HAP-1 (cell line): ENCODE results near the gene VAMP2.
A peak's percentile ranks its signal among the peaks of the same experiment; 100 is the strongest.

Source experiments
- DNase-seq, 2 experiments: peaks; one replicate each; pipeline ENCODE4 v3.0.0-alpha.2; 2016 to 2020; ENCODE audit warnings: low spot score in 2 of 2
- H3K27me3 ChIP-seq: fragments of 250-450 bp; sonication (Bioruptor Pico); 2 replicates; pipeline ENCODE4 v1.5.1; 2020; ENCODE audit warnings: low read depth, mild to moderate bottlenecking, moderate library complexity
- H3K36me3 ChIP-seq: fragments of 250-450 bp; sonication (Bioruptor Pico); replicated peaks from 2 replicates; pipeline ENCODE4 v1.5.1; 2020; ENCODE audit warnings: mild to moderate bottlenecking
- H3K4me1 ChIP-seq: fragments of 250-450 bp; sonication (Bioruptor Pico); 2 replicates; pipeline ENCODE4 v1.5.1; 2020; ENCODE audit warnings: mild to moderate bottlenecking
- H3K4me3 ChIP-seq: fragments of 250-450 bp; sonication (Bioruptor Pico); 2 replicates; pipeline ENCODE4 v1.5.1; 2020; ENCODE audit warnings: mild to moderate bottlenecking, moderate library complexity
- H3K9me3 ChIP-seq: fragments of 250-450 bp; sonication (Bioruptor Pico); 2 replicates; pipeline ENCODE4 v1.5.1; 2020; ENCODE audit warnings: mild to moderate bottlenecking, moderate library complexity
- in situ Hi-C: fragments of 300-500 bp; cut with MboI; formaldehyde crosslinking; loops from 3 replicates; pipeline ENCODE4 v1.14.3; 2020; ENCODE audit warnings: low sequenced_read_pairs, inconsistent platforms, mixed read lengths

VAMP2 gene

DNA sequence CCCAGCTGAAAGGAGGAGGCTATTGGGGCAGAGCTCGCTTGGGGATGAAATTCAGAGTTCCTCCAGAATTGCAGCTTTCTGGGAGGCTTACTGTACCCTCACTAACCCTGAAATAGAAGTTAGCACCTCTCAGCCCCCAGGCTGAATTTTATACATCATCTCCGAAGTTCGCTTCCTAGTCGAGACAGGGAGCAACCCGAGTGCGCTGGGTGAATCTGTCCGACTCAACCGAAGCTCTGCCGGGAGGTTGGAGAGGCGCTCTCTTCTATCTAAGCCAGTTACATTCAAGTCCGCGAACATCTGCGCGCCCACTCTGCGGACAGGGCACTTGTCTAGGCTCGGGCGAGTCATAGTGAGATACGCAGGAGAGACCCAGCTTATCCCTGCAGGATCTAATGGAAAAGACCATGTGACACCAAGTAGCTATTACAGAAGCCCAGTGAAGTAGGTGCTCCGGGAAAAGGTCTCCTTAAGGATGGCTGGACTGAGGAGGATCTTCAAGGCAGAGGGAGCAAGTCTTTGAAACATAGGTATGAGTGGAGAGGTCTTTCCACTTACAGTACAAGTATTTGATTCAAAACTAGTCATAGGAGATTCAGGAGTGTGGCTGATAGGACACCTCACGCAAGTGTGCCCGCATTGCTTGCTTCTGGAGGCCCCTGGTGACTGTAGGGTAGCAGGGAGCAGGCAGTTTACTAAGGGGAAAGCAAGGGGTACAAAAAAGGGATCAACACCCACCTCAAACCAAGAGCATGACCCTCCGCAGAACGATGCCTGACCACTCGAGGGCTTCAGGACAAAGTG lies 38.2 kb downstream of the VAMP2 start:
- Histone ChIP-seq H3K4me3 (peak overlapping the region; percentile 61), H3K4me1 (peaks cover 21% of the 10 kb centered on the region), H3K27me3 (no peaks in the 10 kb centered on the region), H3K9me3 (no peaks in the 10 kb centered on the region), H3K36me3 (no peaks in the 10 kb centered on the region)
- in situ Hi-C loops: loop anchor here (5.0 kb wide), 2 partner anchors 63 to 98 kb away; no protein-coding TSS in a partner anchor
- peak; percentile 14 to 28 for DNase-seq

DNA sequence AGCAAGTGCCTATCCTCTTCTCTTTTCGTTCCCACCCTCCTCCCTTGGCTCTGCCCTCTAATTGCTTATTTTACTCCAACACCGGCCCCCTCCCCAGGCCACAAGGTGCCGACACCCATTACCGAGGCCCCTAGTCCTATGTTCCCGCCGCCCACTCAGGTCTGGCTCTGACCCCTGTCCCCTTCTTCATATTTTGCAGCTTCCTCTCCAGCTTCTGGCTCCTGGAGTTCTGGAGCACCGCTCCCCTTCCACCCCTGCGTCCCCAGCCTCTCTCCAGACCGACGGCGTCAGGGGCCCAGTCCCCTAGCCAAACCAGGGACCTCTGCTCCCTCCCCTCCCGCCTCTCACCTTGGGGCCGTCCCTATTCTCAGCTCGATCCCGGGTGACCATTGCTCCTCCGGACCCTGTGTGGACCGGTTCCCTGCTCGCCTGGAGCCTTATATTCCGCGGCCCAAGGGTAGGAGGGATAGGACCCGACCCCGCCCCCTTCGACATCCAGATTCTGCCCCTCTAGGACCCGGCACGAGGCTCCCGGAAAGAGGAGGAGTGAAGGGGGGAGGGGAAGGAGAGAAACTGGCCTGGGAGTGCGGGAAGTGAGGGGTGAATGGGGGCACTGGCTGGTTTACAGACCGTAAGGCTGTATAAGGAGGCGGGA lies 38.9 kb downstream of the VAMP2 start, which contains the start of gene HES7:
TSS of gene HES7 (minus strand) at position 412 of the 655 bp plus-strand sequence. CDS start at position 390, 22 bp downstream.
- in situ Hi-C loops: loop anchor here (5.0 kb wide), 2 partner anchors 63 to 98 kb away; no protein-coding TSS in a partner anchor
- Histone ChIP-seq H3K36me3 (no peaks in the 10 kb centered on the region), H3K27me3 (no peaks in the 10 kb centered on the region), H3K9me3 (no peaks in the 10 kb centered on the region), H3K4me1 (peaks cover 21% of the 10 kb centered on the region), H3K4me3 (peak within 1 kb of the TSS; percentile 61)
- DNase-seq: peak; percentile 78 to 95

DNA sequence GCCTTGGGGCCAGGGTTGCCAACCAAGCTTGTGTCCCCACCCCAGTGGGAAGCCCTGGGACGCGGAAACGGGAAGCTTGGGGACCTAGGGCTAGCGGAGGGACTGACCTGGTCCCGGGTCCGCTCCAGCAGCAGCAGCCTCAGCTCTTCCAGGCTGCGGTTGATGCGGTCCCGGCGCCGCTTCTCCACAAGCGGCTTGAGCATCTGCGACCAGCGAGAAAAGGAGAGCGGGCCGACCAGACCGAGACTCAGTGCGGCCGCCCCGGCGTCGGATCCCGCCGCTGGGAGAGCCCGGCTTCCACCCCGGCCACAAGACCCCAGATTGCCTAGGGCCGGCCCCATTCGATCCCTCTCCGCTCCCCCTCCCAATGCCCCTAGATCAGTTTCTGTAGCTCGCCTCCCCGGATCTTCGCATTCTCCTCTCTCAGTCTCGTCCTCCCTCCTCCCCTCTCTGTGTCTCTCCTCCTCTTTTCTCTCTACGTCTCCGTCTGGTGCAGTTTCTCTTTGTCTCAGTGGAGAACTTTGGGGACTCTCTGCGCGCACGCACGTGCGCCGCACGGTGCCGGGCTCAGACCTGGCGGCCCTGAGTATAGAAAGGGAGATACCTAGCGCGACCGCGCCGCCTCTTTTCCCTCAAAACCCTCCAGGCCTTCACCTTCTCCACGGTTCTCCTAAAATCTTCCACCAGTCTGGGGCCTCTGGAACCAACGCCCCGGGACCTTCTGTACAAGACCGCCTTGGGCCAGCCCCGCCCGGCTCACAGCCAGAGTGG lies 39.6 kb downstream of the VAMP2 start:
- Histone ChIP-seq H3K9me3 (no peaks in the 10 kb centered on the region), H3K4me3 (peak overlapping the region; percentile 61), H3K27me3 (no peaks in the 10 kb centered on the region), H3K4me1 (peaks cover 25% of the 10 kb centered on the region), H3K36me3 (no peaks in the 10 kb centered on the region)
- peak; percentile 51 to 66 for DNase-seq
- in situ Hi-C loops: loop anchor here (5.0 kb wide), 2 partner anchors 64 to 99 kb away; no protein-coding TSS in a partner anchor

GRCh38 chr17:8122422-8122923 lies 40.3 kb downstream of the VAMP2 start:
- DNase-seq: peak; percentile 35 to 68
- in situ Hi-C loops: loop anchor here (5.0 kb wide), 2 partner anchors 65 to 100 kb away; no protein-coding TSS in a partner anchor
- H3K4me3 ChIP-seq: peak overlapping the region; percentile 61
- H3K9me3 ChIP-seq: no peaks in the 10 kb centered on the region
- no peaks in the 10 kb centered on the region for H3K36me3 ChIP-seq
- H3K4me1 ChIP-seq: peaks cover 28% of the 10 kb centered on the region
- H3K27me3 ChIP-seq: no peaks in the 10 kb centered on the region

GRCh38 chr17:8121681-8122421 lies 40.9 kb downstream of the VAMP2 start:
- Histone ChIP-seq H3K4me1 (peaks cover 25% of the 10 kb centered on the region), H3K9me3 (no peaks in the 10 kb centered on the region), H3K4me3 (peak overlapping the region; percentile 61), H3K27me3 (no peaks in the 10 kb centered on the region), H3K36me3 (no peaks in the 10 kb centered on the region)
- in situ Hi-C loops: loop anchor here (5.0 kb wide), 2 partner anchors 65 to 100 kb away; no protein-coding TSS in a partner anchor
- DNase-seq: peak; percentile 62 to 82

- H3K27me3 ChIP-seq: no peaks in the 10 kb centered on the region
- DNase-seq: no peak
- in situ Hi-C loops: loop anchor here (5.0 kb wide), 2 partner anchors 66 to 101 kb away; no protein-coding TSS in a partner anchor
- peaks cover 23% of the 10 kb centered on the region for H3K4me1 ChIP-seq
- peak overlapping the region; percentile 61 for H3K4me3 ChIP-seq
- no peaks in the 10 kb centered on the region for H3K36me3 ChIP-seq
- no peaks in the 10 kb centered on the region for H3K9me3 ChIP-seq
These were observed 41.4 kb downstream of the VAMP2 start for GRCh38 chr17:8121407-8121680.

GRCh38 chr17:8120520-8121406 lies 42.0 kb downstream of the VAMP2 start:
- no peaks in the 10 kb centered on the region for H3K9me3 ChIP-seq
- peak; percentile 75 to 86 for DNase-seq
- peaks cover 23% of the 10 kb centered on the region for H3K4me1 ChIP-seq
- H3K4me3 ChIP-seq: peak overlapping the region; percentile 61
- no peaks in the 10 kb centered on the region for H3K36me3 ChIP-seq
- in situ Hi-C loops: loop anchor here (5.0 kb wide), 2 partner anchors 67 to 102 kb away; no protein-coding TSS in a partner anchor
- no peaks in the 10 kb centered on the region for H3K27me3 ChIP-seq

- Histone ChIP-seq H3K4me1 (peaks cover 18% of the 10 kb centered on the region), H3K9me3 (no peaks in the 10 kb centered on the region), H3K36me3 (no peaks in the 10 kb centered on the region), H3K27me3 (no peaks in the 10 kb centered on the region), H3K4me3 (peak overlapping the region; percentile 61)
- in situ Hi-C loops: loop anchor here (5.0 kb wide), 3 partner anchors 58 to 102 kb away; no protein-coding TSS in a partner anchor
- DNase-seq: peak; percentile 93 to 94
These were observed 42.9 kb downstream of the VAMP2 start for GRCh38 chr17:8119581-8120519.

DNA sequence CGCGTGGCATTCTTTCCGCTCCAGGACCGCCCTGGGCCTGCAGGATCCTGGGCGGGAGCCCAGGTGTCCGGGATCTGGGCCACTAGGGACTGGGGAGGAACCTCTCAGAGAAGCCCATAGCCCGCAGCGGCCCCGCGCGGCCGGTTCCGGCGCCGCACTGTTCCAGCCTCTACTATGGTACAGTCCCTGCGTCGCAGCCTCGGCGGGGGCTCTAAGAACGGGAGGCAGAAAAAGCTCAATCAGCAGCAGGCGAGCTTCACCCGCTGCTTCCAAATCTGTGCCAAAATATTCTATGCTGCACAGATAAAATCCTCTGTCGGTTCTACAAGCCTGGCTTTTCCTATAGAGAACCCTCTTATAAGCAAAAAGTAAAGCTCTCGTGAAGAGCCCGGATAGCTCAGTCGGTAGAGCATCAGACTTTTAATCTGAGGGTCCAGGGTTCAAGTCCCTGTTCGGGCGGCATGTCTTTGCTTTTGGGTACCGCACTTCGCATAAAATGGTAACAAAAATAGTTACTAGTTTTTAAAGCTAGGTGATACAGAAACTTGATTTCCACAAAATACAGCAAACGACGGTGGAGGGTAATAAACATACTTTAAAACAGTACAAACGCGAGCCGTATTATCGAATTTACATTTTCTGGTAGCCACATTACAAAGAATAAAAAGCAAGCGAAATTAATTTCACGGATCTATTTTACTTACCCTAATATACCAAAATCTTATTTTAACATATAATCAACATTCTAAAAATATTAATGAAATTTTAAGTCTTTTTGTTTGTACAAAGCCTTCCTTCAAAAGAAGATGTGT lies 43.8 kb downstream of the VAMP2 start:
- H3K36me3 ChIP-seq: no peaks in the 10 kb centered on the region
- DNase-seq: peak; percentile 85 to 95
- no peaks in the 10 kb centered on the region for H3K9me3 ChIP-seq
- peak overlapping the region; percentile 40 for H3K4me3 ChIP-seq
- no peaks in the 10 kb centered on the region for H3K27me3 ChIP-seq
- in situ Hi-C loops: loop anchor here (5.0 kb wide), 1 partner anchor 57 kb away; no protein-coding TSS in a partner anchor
- H3K4me1 ChIP-seq: peaks cover 11% of the 10 kb centered on the region

GRCh38 chr17:8117980-8118768 lies 44.6 kb downstream of the VAMP2 start, which contains the start of gene ALOXE3:
TSS of gene ALOXE3 (minus strand) at chr17:8118514. CDS start at chr17:8117990, 524 bp downstream.
- DNase-seq: peak; percentile 39 to 47
- H3K36me3 ChIP-seq: no peaks in the 10 kb centered on the region
- in situ Hi-C loops: loop anchor here (5.0 kb wide), 1 partner anchor 56 kb away; no protein-coding TSS in a partner anchor
- no peaks in the 10 kb centered on the region for H3K27me3 ChIP-seq
- no peaks in the 10 kb centered on the region for H3K9me3 ChIP-seq
- H3K4me3 ChIP-seq: peak within 1 kb of the TSS; percentile 40
- peaks cover 11% of the 10 kb centered on the region for H3K4me1 ChIP-seq
